HUES48 (cell line): Measurements from ENCODE around the gene BTBD9.

Source experiments
- H3K27ac ChIP-seq: one replicate; pipeline ENCODE4 v1.7.0; 2013; ENCODE audit warnings: low read depth, low read length, inconsistent platforms
- H3K27me3 ChIP-seq: 2 replicates; pipeline ENCODE4 v1.6.1; 2013; ENCODE audit warnings: mild to moderate bottlenecking, low read length; ENCODE audit not compliant: control insufficient read depth, insufficient read depth
- H3K36me3 ChIP-seq: 2 replicates; pipeline ENCODE4 v1.6.1; 2013; ENCODE audit warnings: low read length; ENCODE audit not compliant: control insufficient read depth, insufficient read depth
- H3K4me1 ChIP-seq: 2 replicates; pipeline ENCODE4 v1.6.1; 2013; ENCODE audit warnings: mild to moderate bottlenecking, low read length; ENCODE audit not compliant: control insufficient read depth, insufficient read depth
- H3K4me3 ChIP-seq: 2 replicates; pipeline ENCODE4 v1.5.1; 2013; ENCODE audit warnings: mild to moderate bottlenecking, low read depth, low read length
- H3K9ac ChIP-seq: 2 replicates; pipeline ENCODE4 v1.6.1; 2013; ENCODE audit warnings: mild to moderate bottlenecking, low read depth, low read length, moderate library complexity
- H3K9me3 ChIP-seq: 2 replicates; pipeline ENCODE4 v1.6.1; 2013; ENCODE audit warnings: low read length; ENCODE audit not compliant: control insufficient read depth, insufficient read depth

Gene BTBD9

DNA sequence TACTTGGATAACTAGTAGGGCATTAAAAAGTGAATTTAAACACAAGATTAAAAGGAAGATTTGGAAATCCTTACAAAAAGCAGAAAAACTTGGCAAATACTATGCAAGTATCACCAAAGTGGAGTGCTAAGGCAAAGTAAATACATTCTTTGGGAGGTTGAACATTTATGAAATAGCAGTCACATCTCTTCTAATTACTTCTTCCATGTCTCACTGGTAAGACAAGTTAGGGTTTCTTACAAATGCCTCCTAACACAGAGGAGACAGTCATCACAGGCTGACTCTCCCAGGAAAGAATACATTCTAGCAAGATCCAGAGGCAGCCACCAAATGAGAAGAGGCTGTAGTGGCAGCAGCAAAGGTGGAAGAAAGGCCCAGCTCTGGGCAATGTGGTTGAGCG lies 298.2 kb downstream of the BTBD9 start:
- Histone ChIP-seq H3K27ac (no peak overlapping the region), H3K4me1 (peaks cover 4% of the 10 kb centered on the region; the same call in 1 of the 2 replicates), H3K27me3 (no peaks in the 10 kb centered on the region), H3K4me3 (no peak overlapping the region), H3K36me3 (no peaks in the 10 kb centered on the region), H3K9ac (no peak overlapping the region), H3K9me3 (no peaks in the 10 kb centered on the region)

DNA sequence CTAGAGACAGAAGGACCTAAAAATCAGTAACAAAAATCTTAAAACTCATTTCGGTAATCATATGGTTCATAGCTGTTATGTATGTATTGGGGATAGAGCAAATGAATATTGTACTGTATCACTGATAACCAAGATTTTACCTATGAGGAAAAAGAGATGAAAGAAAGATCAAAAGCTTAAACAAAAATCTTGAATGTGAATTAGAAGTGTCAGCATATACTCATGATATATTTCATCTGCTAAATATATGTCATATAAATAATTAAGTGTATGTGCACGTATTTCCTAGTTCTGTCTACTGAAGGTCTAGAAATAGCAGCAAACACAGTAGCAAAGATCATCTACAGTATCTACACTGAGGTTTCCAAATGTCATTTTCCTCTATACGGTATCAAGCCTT lies 299.8 kb downstream of the BTBD9 start:
- Histone ChIP-seq H3K9ac (no peak overlapping the region), H3K4me3 (no peak overlapping the region), H3K27me3 (no peaks in the 10 kb centered on the region), H3K27ac (no peak overlapping the region), H3K36me3 (no peaks in the 10 kb centered on the region), H3K9me3 (no peaks in the 10 kb centered on the region), H3K4me1 (no peaks in the 10 kb centered on the region)

DNA sequence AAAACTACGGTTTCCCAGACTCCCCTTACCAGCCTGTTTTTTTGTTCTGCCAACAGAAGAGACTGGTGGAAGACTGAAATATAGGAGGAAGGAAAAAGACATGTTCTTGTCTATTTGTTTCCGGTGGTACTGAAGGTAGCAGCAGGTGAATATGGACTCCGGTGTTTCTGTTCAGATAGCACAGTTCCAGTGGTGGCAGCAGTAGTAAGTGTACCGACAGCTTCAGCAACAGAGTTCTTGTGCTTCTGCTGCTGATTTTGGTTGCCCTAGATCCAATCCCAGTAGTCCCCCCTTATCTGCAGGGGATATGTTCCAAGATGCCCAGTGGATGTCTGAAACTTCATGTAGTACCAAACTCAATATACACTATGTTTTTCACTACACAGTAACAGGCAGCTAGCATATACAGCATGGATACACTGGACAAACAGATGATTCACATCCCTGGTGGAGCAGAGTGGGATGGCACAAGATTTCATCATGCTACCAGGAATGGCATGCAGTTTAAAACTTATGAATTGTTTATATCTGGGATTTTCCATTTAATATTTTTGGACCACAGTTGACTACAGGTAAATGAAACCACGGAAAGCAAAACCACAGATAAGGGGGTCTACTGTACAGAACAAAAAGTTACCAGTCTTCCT lies 301.8 kb downstream of the BTBD9 start:
- H3K4me3 ChIP-seq: no peak overlapping the region
- H3K9me3 ChIP-seq: no peaks in the 10 kb centered on the region
- no peaks in the 10 kb centered on the region for H3K27me3 ChIP-seq
- H3K9ac ChIP-seq: no peak overlapping the region
- no peaks in the 10 kb centered on the region for H3K36me3 ChIP-seq
- no peak overlapping the region for H3K27ac ChIP-seq
- H3K4me1 ChIP-seq: no peaks in the 10 kb centered on the region

DNA sequence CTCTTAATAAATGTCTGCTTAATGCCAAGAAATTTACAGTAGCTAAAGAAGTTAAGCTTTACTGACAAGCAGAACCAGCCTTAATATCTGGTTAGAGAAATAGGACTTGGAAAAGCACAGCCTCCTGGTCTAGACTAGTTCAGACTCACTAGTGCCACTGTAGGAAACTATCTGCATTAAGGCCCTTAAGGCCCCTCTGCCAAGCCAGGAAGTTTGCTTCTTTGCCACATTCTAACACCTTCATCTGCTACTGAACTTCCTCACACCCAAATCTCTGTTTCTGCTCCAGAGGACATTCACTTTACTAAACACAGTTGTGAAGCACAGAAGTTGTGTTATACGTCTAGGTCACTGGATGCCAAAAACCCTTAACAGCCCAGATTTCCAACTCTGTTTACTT lies 302.8 kb downstream of the BTBD9 start:
- H3K27me3 ChIP-seq: no peaks in the 10 kb centered on the region
- no peak overlapping the region for H3K9ac ChIP-seq
- no peaks in the 10 kb centered on the region for H3K36me3 ChIP-seq
- no peak overlapping the region for H3K4me3 ChIP-seq
- no peaks in the 10 kb centered on the region for H3K4me1 ChIP-seq
- no peaks in the 10 kb centered on the region for H3K9me3 ChIP-seq
- H3K27ac ChIP-seq: no peak overlapping the region

DNA sequence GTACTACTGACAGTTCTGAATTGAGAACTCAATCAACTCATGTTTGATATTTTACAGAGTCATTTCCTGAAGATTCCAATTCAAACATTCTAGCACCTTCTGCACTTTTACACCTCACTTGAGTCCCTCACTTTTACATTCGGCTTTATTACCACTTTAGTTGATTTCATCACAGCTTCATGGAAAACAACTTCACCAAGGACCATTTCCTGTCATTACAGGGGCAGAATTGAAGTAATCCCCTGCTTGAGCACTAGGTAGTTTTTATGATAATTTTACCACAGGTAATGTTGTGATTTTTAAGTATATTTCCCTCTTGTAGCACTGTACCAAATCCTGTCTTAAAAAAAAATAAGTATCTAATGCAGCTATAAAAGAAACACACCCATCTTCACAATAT lies 312.9 kb downstream of the BTBD9 start:
- H3K27me3 ChIP-seq: no peaks in the 10 kb centered on the region
- no peaks in the 10 kb centered on the region for H3K9me3 ChIP-seq
- H3K36me3 ChIP-seq: no peaks in the 10 kb centered on the region
- H3K9ac ChIP-seq: no peak overlapping the region
- H3K27ac ChIP-seq: no peak overlapping the region
- H3K4me1 ChIP-seq: no peaks in the 10 kb centered on the region; the same call in 1 of the 2 replicates
- H3K4me3 ChIP-seq: no peak overlapping the region

DNA sequence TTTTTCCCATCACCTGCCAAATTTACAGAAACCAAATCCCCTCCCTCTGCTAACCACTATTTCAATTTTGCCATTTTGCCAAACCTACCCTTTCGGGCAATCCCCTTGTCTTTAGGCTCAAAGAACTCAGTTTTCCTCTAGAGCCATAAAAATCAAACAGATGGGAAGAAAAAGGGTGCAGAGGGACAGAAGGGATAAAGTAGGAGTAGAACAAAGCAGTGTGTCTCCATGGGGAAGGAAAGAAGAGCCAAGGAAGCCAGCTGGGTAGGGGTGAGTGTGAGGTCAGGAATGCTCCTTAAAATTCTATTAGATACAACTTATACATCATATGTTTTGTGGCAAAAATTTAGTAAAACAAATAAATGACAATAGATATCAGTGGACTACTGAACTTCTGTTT lies 316.5 kb downstream of the BTBD9 start:
- H3K36me3 ChIP-seq: no peaks in the 10 kb centered on the region
- no peaks in the 10 kb centered on the region; the same call in none of the 2 replicates for H3K4me1 ChIP-seq
- no peak overlapping the region for H3K4me3 ChIP-seq
- no peaks in the 10 kb centered on the region for H3K9me3 ChIP-seq
- no peak overlapping the region for H3K9ac ChIP-seq
- no peak overlapping the region for H3K27ac ChIP-seq
- H3K27me3 ChIP-seq: no peaks in the 10 kb centered on the region

DNA sequence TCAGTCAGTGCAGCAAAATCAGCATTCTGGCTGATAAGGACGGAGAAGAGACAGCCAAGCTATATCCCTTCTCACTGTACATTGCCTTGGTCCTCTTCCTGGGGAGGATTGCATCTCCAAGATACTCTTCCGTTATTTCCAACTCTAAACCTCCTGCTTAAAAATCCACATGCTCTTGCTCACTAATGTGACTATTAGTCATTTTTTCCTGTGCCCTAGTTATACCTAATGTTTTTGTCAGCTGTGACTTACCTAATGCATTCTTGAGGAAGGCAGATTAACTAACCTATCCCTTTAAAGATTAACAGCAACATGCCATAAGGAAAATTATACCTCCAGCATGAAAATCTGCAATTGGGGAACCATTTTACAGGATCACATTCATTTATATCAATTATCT lies 317.6 kb downstream of the BTBD9 start:
- no peak overlapping the region for H3K4me3 ChIP-seq
- no peaks in the 10 kb centered on the region for H3K36me3 ChIP-seq
- no peak overlapping the region for H3K9ac ChIP-seq
- no peaks in the 10 kb centered on the region for H3K9me3 ChIP-seq
- no peaks in the 10 kb centered on the region; the same call in none of the 2 replicates for H3K4me1 ChIP-seq
- H3K27ac ChIP-seq: no peak overlapping the region
- no peaks in the 10 kb centered on the region for H3K27me3 ChIP-seq

DNA sequence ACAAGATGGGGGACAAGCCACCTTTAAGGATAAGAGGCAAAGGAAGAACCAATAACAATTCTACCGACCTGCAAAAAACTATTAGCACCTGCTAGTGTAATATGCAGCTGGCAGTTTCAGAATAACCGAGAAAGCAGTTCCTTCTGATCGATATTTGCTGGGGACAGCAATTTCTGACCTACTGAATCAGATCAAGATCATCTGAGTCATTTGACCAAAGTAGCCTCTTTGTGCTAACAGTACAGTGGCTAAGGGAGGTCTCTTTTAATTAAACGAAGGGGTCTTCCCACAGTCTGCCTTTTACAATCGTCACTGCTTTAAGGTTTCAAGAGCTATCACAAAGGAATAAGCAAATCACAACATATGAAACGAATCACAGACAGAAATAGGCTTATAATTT lies 318.9 kb downstream of the BTBD9 start:
- Histone ChIP-seq H3K9me3 (no peaks in the 10 kb centered on the region), H3K27me3 (no peaks in the 10 kb centered on the region), H3K36me3 (no peaks in the 10 kb centered on the region), H3K9ac (no peak overlapping the region), H3K27ac (no peak overlapping the region), H3K4me1 (no peaks in the 10 kb centered on the region; the same call in 1 of the 2 replicates), H3K4me3 (no peak overlapping the region)

DNA sequence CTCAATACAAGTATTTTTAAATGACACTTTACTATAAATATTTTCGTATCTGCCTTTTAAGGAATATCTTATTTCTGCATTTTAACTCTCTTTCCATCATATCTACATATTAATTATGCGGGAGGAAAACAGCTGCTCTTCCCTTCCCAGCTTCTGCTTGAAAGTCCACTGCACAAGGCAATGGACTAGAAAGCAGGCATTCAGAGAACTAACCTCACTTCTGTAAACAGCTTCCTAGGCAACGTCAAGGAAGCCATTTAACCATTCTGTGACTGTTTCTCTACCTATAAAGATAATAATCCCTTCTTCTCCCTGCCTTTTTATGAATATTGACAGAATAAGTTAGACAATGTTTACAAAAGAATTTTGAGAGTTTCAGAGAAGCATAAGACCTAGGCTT lies 319.4 kb downstream of the BTBD9 start:
- H3K27ac ChIP-seq: no peak overlapping the region
- H3K9ac ChIP-seq: no peak overlapping the region
- H3K36me3 ChIP-seq: no peaks in the 10 kb centered on the region
- H3K4me1 ChIP-seq: no peaks in the 10 kb centered on the region; the same call in 1 of the 2 replicates
- H3K27me3 ChIP-seq: no peaks in the 10 kb centered on the region
- H3K4me3 ChIP-seq: no peak overlapping the region
- no peaks in the 10 kb centered on the region for H3K9me3 ChIP-seq

DNA sequence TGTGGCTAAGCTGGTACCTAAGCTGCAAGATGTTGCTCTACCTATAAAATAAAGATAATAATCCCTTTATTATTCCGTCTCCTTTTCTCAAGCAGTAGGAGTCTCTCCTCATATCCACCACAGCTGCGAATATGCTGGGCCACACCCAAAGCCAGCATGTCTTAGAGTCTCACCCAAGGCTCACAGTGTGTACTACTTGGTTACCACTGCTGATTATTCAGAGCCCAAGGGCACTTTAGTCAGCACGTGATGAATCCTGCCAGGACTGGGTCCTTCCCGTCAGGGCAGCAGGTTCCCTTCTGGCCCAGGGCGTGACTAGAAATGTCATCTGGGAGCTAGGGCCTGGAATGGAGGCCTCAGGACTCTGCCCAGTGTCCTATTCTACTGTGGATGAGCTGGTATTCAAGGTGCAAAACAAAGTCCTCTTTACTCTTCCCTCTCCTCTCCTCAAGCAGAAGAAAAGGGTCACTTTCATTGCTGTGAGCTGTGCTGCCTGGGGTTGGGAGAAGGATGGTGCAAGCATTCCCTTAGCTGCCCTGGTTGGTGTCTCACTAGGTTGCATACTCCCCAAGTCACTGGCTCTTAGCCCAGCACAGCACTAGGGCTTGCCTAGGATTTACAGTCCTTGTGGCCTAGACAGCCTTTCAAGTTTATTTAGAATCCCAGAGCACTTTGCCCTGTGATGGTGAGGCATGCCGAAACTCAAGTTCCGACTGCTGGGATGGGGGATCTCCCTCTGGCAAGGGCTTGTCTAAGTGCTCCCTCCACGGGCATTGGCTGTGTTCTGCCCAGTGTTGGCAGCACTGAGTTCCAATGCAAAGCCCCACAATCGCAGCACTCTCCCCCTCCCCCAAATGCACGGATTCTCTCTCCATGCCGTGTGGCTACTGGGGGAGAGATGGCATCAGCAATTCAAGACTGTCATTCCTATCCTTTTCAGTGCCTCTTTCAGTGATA lies 320.2 kb downstream of the BTBD9 start:
- Histone ChIP-seq H3K27me3 (no peaks in the 10 kb centered on the region), H3K36me3 (no peaks in the 10 kb centered on the region), H3K27ac (no peak overlapping the region), H3K4me1 (no peaks in the 10 kb centered on the region; the same call in 1 of the 2 replicates), H3K9me3 (no peaks in the 10 kb centered on the region), H3K9ac (no peak overlapping the region), H3K4me3 (no peak overlapping the region)
